Fibroblast of peridontal ligament (primary cell): ENCODE data around the gene CREB3L2.
"Not testable (repeated sequence)": the region's sequence is repeated elsewhere in the genome, so short reads cannot be mapped to it uniquely, and the experiment has no call there.

ENCODE experiments used
- DNase-seq: peaks from one replicate; pipeline ENCODE4 v3.0.0-alpha.2; 2010; ENCODE audit errors: extremely low read depth

Gene CREB3L2

GRCh38 chr7:137838706-137839315 is 163.1 kb downstream of the CREB3L2 start:
- DNase-seq = no peak

- peak; percentile 46 for DNase-seq
Observed at GRCh38 chr7:137836541-137836940, 165.3 kb downstream of the CREB3L2 start.

GRCh38 chr7:137836113-137836509 is 165.8 kb downstream of the CREB3L2 start:
- peak; percentile 30 for DNase-seq

- no peak for DNase-seq
Observed at GRCh38 chr7:137835486-137836112, 166.3 kb downstream of the CREB3L2 start.

GRCh38 chr7:137834552-137834951 is 167.3 kb downstream of the CREB3L2 start:
- peak; percentile 36 for DNase-seq

GRCh38 chr7:137832990-137833389 is 168.9 kb downstream of the CREB3L2 start:
- not testable (repeated sequence) for DNase-seq

GRCh38 chr7:137832382-137832781 is 169.5 kb downstream of the CREB3L2 start:
- no peak for DNase-seq

GRCh38 chr7:137831555-137831954 is 170.3 kb downstream of the CREB3L2 start:
- DNase-seq = not testable (repeated sequence)

- DNase-seq = peak; percentile 66
Observed at GRCh38 chr7:137829337-137829992, 172.4 kb downstream of the CREB3L2 start.

- DNase-seq = no peak
Observed at GRCh38 chr7:137828456-137828855, 173.4 kb downstream of the CREB3L2 start.

- no peak for DNase-seq
Observed at GRCh38 chr7:137825489-137825888, 176.4 kb downstream of the CREB3L2 start.
